Upper lobe of right lung (tissue), 1 donor: ENCODE results near the gene EPHB4. TPM values are rescaled to one million over a fixed set of nuclear protein-coding genes. Genes with fewer than 3 reads are reported as not detected.
"Not testable (repeated sequence)": the region's sequence is repeated elsewhere in the genome, so short reads cannot be mapped to it uniquely, and the experiment has no call there.

Experiments used
- ATAC-seq: fragments of 200-7000 bp; cut with Tn5 transposase; one replicate; pipeline ENCODE4 v1.9.1; 2020; ENCODE audit warnings: mild to moderate bottlenecking, moderate library complexity
- DNase-seq: peaks from one replicate; pipeline ENCODE4 v3.0.0-alpha.2; 2020
- H3K27ac ChIP-seq: fragments of 200-600 bp; one replicate; pipeline ENCODE4 v1.8.0; 2022
- H3K27me3 ChIP-seq: fragments of 200-600 bp; one replicate; pipeline ENCODE4 v1.8.0; 2022; ENCODE audit warnings: mild to moderate bottlenecking
- H3K36me3 ChIP-seq: fragments of 200-600 bp; one replicate; pipeline ENCODE4 v1.8.0; 2022
- H3K4me1 ChIP-seq: fragments of 200-600 bp; one replicate; pipeline ENCODE4 v1.8.0; 2022
- H3K4me3 ChIP-seq: fragments of 200-600 bp; one replicate; pipeline ENCODE4 v1.8.0; 2022; ENCODE audit warnings: mild to moderate bottlenecking
- H3K9me3 ChIP-seq: fragments of 200-600 bp; one replicate; pipeline ENCODE4 v1.8.0; 2022
- intact Hi-C: fragments of 100-400 bp; cut with DNase I; formaldehyde crosslinking; loops from one replicate; pipeline ENCODE4 v1.11.0; 2022
- total RNA-seq: library from RNA; stranded (reverse); fragmentation: NEBNext Ultra II Directional; extraction: Animal tissue kit (Norgen Biotek cat#: 25700); gene quantifications from one replicate; pipeline ENCODE4 v1.2.1, GENCODE V29; 2021
- TF ChIP-seq, protein P1 (sequence below): fragments of 200-600 bp; IDR thresholded peaks from one replicate; pipeline ENCODE4 v1.8.0; 2022; ENCODE audit warnings: antibody characterized with exemption
- donor health status: DM: no; HTN: yes; CAD: no; lungs with severe emphysema.

EPHB4 gene
- total RNA-seq, 1 donor from 2014 or later = 117 TPM

DNA sequence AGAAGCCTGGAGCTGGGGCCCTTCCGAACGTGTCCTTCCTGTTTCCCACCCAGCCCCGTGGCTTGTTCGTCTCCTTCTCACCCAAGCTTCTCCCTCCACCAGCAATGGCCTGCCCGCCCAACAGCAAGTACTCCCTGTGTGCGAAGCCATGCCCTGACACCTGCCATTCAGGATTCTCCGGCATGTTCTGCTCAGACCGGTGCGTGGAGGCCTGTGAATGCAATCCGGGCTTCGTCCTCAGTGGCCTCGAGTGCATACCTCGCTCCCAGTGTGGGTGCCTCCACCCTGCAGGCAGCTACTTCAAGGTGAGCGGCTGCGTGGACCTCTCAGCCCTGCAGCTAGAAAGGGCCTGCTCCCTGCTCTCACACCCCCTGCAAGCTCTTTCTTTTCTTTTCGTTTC lies 62.1 kb downstream of the EPHB4 start:
- Histone ChIP-seq H3K27ac (no peak overlapping the region), H3K4me1 (no peaks in the 10 kb centered on the region), H3K4me3 (no peak overlapping the region), H3K27me3 (no peaks in the 10 kb centered on the region), H3K36me3 (no peaks in the 10 kb centered on the region), H3K9me3 (no peaks in the 10 kb centered on the region)
- intact Hi-C loops = no loop called here
- TF ChIP-seq, protein P1, sequence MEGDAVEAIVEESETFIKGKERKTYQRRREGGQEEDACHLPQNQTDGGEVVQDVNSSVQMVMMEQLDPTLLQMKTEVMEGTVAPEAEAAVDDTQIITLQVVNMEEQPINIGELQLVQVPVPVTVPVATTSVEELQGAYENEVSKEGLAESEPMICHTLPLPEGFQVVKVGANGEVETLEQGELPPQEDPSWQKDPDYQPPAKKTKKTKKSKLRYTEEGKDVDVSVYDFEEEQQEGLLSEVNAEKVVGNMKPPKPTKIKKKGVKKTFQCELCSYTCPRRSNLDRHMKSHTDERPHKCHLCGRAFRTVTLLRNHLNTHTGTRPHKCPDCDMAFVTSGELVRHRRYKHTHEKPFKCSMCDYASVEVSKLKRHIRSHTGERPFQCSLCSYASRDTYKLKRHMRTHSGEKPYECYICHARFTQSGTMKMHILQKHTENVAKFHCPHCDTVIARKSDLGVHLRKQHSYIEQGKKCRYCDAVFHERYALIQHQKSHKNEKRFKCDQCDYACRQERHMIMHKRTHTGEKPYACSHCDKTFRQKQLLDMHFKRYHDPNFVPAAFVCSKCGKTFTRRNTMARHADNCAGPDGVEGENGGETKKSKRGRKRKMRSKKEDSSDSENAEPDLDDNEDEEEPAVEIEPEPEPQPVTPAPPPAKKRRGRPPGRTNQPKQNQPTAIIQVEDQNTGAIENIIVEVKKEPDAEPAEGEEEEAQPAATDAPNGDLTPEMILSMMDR = no peak
- ATAC-seq = no peak
- DNase-seq = no peak

DNA sequence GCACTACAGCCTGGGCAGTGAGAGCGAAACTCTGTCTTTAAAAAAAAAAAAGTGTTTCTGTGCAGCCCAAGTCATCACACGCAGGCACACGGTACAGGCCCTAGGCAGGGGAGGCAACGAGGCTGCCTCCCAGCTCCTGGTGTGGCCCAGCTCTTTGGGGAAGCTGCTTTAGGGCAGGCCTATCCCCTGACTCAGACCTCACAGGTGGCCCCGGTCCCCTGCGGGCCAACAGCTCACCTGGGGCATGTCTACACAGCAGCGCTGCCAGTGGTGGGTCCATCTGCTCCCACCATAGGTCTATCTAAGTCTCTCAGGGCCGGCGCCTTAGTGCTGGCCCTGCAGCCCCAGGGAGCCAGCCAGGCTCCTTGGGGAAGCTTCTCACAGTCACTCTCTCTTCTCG lies 62.5 kb downstream of the EPHB4 start:
- H3K27ac ChIP-seq = no peak overlapping the region
- TF ChIP-seq, protein P1 = no peak

DNA sequence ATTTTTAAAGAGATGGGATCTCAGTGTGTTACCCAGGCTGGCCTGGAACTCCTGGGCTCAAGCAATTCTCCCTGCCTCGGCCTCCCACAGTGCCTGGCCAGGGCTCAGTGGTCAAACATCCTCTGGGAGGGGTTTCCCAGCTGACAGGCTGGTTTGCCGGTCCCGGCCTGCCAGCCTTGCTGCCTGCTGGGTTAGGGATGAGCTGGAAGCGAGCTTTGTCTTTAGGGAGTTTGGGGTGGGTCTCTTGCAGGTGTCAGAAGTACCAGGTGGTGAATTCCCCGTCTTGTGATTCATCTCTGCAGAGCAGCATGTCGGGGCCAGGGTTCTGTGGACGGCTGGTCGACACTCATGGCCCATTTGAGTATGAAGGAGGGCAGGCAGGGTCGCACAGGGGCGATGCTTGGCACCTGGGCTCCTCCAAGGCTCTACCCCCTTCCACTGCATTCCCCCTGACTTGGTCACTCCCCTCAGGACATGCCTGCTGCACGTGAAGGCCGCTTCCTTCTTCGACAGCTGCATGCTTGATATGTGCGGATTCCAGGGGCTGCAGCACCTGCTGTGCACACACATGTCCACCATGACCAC lies 63.7 kb downstream of the EPHB4 start:
- ATAC-seq = no peak
- DNase-seq = no peak

More for the DNA sequence above, 62.5 kb downstream of the EPHB4 start:
- intact Hi-C loops = no loop called here
- H3K4me3 ChIP-seq = no peak overlapping the region
- H3K36me3 ChIP-seq = no peaks in the 10 kb centered on the region
- no peaks in the 10 kb centered on the region for H3K9me3 ChIP-seq
- ATAC-seq (no peak), DNase-seq (no peak)
- H3K27me3 ChIP-seq = no peaks in the 10 kb centered on the region
- no peaks in the 10 kb centered on the region for H3K4me1 ChIP-seq

DNA sequence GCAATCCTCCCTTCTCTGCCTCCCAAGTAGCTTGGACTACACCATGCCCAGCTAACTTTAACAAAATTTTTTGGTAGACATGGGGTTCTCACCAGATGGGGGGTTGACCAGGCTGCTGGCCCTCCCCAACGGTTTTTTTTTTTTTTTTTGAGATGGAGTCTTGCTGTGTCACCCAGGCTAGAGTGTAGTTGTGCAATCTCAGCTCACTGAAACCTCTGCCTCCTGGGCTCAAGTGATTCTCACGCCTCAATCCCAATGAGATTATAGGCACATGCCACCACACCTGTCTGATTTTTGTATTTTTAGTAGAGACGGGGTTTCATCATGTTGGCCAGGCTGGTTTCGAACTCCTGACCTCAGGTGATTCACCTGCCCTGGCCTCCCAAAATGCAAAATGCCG lies 64.5 kb downstream of the EPHB4 start:
- not testable (repeated sequence) for DNase-seq

More for the DNA sequence above, 63.7 kb downstream of the EPHB4 start:
- Histone ChIP-seq H3K4me1 (no peaks in the 10 kb centered on the region), H3K27ac (no peak overlapping the region), H3K4me3 (no peak overlapping the region), H3K27me3 (no peaks in the 10 kb centered on the region), H3K36me3 (no peaks in the 10 kb centered on the region), H3K9me3 (no peaks in the 10 kb centered on the region)
- TF ChIP-seq, protein P1 = no peak
- intact Hi-C loops = no loop called here

DNA sequence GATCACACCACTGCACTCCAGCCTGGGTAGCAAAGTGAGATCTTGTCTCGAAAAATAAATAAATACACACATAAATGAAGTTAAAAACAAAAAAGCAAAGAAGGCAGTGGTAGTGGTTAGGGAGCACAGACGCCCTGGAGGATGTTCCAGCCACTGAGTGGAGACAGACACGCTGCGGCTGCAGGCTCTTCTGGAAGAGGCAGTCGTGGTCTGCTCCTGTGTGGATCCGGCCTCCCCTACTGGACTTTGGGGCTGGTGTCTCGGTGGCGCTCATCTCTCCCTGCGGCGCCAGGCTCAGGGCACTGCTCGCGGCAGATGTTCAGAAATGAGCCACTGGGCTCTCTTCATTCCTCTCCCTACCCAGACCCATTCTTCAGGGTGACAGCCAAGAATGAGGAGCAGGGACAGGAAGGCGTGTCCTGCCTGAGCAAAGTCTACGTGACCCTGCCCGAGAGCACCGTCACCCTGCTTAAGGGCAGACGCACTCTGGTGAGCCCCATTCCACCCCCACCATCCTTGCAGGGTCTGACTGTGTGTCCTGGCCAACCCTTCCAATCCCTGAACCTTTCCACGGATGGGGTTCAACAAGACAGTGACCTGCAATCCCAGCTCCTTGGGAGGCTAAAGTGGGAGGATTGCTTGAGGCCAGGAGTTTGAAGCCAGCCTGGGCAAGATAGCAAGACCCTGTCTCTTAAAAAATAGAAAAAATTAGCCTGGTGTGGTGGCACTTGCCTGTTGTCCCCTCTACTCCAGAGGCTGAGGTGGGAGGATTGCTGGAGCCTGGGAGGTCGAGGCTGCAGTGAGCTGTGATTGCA lies 67.8 kb downstream of the EPHB4 start:
- no peak for ATAC-seq
- intact Hi-C loops = no loop called here
- TF ChIP-seq, protein P1 = no peak
- Histone ChIP-seq H3K9me3 (no peaks in the 10 kb centered on the region), H3K27me3 (no peaks in the 10 kb centered on the region), H3K27ac (no peak overlapping the region), H3K4me3 (no peak overlapping the region), H3K4me1 (no peaks in the 10 kb centered on the region), H3K36me3 (no peaks in the 10 kb centered on the region)
- no peak for DNase-seq

More for the DNA sequence above, 64.5 kb downstream of the EPHB4 start:
- H3K9me3 ChIP-seq, ATAC-seq, intact Hi-C loops, H3K4me3 ChIP-seq, H3K27me3 ChIP-seq, H3K4me1 ChIP-seq, H3K36me3 ChIP-seq, H3K27ac ChIP-seq: not testable (repeated sequence)

DNA sequence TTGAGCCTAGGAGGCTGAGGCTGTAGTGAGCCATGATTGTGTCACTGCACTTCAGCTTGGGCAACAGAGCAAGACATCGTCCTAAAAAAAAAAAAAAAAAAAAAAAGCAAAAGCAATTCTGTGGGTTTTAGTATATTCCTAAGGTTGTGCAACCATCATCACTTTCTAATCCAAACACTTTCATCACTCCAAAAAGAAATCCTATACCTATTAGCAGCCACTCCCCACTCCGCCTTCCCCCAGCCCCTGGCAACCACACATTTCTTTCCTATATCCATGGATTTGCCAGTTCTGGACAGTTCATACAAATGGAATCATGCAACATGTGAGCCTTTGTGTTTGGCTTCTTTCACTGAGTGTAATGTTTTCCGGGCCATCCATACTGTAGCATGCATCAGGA lies 73.6 kb downstream of the EPHB4 start:
- Histone ChIP-seq H3K27ac (no peak overlapping the region), H3K4me3 (no peak overlapping the region), H3K36me3 (no peaks in the 10 kb centered on the region), H3K4me1 (no peaks in the 10 kb centered on the region), H3K27me3 (peaks cover 15% of the 10 kb centered on the region), H3K9me3 (no peaks in the 10 kb centered on the region)
- ATAC-seq (no peak), DNase-seq (no peak)
- TF ChIP-seq, protein P1 = no peak
- intact Hi-C loops = no loop called here
